ENCODE results near the gene MRPS6.

The MRPS6 gene

DNA sequence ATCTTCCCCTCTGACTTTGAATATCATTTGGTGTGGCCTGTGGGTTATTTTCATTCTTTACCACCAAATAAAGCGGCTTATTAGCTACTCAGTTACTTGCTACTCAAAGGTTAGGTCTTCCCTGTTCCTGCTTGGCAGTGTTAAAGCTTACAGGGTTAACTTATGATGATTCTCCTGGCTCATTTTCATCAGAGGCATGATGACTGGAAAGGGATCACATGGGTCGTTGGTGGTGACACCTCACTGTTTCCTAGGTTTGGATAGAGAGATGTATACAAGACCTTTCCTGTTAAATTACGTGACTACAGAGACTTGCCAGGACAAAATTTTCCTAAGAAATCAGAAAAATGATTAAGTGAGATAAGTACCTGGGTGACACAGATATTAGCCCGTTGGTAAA, 27.4 kb downstream of the MRPS6 start:
- no peak for DNase-seq (ENCODE audit: low read depth)

DNA sequence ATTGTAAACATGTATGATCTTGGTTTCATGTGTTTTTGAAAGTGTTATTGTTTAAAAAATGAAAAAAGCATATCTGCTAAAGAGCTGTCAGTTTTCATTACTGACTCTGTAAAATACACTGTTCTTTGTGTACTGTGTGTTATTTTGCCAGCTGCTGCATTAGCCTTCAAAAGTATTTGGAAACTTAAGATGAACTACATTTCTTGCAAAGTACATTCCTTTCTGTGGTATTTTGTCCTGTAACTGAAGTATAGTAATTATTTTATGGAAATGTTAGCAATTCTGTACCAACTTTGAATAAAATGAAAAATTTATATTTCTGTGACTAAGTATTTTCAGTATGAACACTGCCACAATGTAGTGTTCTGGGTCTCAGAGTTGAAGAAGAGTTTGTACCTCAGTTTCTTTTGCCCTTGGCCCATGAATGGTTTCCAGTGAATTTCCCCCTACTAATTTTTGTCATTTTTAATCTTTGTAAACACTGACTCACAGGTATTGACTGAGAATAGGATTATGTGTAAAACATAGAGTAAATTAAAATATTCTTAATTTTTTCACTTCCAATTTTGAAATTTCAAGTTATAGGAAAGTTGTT, 32.7 kb downstream of the MRPS6 start:
- DNase-seq (ENCODE audit: low read depth), result no peak

DNA sequence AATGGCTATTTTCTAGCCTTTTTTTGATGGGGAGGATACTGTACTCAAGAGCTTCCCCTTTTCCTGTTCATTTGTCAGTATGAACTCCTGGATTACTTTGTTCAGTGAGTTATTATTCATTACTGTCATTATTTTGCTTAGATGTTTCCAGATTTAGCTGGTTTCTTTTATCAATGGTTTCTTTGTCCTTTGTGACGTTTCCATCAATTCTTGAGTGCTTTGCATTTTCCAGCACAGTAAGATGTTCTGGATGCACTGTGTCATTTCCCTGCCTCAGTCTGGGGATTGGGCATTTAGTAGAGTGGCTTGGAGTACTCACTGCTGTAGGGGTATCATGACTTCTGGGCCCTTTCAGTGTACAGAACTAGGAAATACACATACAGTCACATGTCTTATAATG, 34.2 kb downstream of the MRPS6 start:
- DNase-seq (ENCODE audit: low read depth), result no peak

DNA sequence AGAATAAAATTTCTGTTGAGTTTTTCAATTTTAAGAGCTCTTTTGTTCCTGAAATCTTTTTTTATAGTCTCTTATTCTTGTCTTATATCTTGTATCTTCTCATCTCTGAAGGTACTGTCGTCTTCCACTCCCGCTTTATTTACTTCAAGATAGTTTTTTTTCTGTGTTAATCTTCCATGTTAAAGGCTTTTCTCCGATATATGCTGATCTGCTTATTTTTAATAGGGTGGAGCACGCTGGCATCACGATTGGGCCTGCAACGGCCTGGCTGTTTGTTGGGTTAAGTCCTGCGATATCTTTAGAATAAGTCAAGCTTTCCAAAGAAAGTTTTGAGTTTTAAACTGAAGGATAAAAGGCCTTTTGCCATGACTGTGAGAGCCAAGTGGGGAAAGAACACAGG, 35.7 kb downstream of the MRPS6 start:
- DNase-seq (ENCODE audit: low read depth), result no peak

DNA sequence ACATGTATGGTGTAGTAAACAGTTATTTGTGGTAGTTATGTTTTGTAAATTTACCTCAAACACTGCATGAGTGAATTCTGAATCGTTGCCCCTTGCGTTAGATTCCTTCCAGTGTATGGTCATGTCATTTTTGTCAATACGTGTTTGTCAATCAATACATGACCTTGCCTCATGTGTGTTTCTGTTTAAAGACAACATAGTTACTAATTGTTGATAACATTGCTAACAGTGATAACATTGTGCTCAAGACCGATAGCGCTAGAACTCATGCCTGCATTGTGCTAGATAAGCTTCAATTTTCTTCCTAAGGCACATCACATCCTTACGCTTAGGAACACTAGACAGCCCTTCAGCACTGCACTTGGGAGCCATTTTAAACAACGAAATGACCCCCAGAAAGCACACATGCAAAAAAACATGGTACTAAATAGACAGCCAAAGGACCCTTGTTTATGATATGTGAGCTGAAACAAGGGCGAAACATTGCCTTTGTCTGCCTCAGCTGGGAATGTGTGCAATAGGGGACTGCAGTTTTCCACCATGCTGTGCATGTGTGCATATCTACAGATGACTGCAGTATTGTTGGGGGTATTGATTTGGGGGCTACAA, 37.3 kb downstream of the MRPS6 start:
- no peak for DNase-seq (ENCODE audit: low read depth)

DNA sequence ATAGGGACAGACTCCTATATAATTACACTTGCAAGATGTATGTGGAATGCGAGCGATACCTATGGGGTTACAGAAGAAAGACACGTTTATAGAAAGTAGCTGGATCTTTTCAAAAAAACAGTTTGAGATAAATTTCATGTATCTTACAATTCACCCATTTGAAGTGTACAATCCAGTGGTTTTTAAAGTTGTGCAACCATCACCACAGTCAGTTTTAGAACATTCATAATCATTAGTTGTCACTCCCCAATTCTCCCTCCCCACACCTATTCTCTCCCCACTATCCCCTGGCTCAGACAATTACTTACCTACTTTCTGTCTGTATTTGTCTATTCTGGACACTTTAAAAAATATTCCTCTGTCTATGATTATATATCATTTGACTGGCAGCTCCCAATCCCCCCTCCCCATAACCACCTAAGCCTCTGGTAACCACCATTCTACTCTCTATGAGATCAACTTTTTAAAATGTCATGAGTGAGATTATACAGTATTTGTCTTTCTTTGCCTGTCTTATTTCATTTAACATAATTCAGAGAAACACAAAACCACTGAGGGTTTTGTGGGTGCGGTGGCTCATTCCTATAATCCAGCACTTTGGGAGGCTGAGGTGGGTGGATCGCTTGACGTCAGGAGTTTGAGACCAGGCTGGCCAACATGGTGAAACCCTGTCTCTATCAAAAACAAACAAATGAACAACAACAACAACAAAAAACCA, 39.1 kb downstream of the MRPS6 start:
- no peak for DNase-seq (ENCODE audit: low read depth)

DNA sequence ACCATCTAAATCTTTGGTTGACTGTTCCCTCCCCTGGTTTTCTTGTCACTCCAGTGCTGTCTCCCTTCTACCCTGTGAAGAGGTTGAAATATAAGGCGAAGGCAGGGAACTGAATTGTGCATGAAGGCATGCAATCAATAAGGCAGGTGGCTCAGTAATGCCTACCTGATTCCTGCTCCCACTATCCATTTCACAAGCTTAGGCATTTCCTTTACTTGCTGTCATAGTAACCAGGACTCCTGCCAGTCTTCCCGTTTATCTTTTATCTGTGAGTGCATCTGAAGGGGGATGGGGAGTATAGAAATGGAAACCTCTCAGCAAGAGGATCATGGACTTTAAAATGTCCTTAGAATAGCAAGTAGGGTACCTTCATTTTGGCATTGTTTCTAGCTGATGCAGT, 40.5 kb downstream of the MRPS6 start:
- no peak for DNase-seq (ENCODE audit: low read depth)

DNA sequence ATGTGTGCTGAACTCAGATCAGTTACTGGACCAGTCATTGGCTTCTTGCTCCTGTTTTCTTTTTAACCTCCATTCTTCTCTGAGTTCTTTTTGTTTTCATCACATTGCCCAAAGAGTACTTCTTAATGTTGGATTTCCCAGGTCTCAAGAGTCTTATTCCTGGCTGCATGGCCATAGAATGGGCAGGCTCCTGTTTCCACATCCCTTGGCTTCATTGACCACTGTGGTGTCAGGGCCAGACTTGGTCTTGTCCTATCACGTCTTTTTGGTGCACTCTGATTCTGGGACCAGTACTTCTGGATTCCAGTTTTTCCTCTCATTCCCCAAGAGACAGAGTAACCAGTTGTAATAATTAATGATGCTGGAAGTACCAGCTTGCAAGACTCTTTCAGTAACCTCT, 41.8 kb downstream of the MRPS6 start:
- DNase-seq (ENCODE audit: low read depth), result no peak

DNA sequence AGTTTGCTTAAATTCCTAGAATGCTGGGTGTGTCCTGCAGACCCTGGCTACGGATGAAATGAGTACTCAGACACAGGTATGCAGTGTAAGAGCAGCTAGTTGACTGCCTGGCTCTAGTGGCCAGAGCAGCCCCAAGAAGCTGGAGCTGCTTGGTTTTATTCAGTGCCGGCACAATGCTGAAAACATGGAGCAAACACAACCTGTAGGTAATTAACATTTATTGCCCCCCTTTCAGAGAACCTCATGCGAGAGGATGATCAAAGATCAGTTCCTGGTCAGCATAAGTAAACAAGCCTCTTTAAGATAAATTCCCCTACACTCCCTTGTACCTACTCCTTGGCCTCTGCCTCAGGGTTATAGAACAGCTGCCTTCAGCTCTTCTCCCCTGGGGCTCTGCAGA, 43.2 kb downstream of the MRPS6 start:
- DNase-seq (ENCODE audit: low read depth), result no peak

DNA sequence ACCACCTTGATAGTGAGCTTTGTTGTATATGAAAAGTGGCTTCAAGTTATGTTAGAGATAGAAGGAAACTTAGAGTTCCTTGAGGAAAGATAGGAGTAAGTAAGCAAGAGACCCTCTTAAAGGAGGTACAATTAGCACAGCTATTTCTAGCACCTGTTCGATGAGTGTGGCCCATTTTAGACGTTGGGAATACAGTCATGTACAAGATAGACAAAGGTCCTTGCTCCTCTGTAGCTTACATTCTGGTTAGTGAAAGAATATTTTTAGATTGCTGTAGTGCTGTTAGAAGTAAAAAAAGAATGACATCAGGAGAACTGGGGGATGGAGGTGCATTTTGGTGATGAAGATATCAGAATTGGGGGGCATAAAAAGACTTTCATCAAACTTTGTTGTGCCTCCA, 47.5 kb downstream of the MRPS6 start:
- DNase-seq (ENCODE audit: low read depth), result no peak

DNA sequence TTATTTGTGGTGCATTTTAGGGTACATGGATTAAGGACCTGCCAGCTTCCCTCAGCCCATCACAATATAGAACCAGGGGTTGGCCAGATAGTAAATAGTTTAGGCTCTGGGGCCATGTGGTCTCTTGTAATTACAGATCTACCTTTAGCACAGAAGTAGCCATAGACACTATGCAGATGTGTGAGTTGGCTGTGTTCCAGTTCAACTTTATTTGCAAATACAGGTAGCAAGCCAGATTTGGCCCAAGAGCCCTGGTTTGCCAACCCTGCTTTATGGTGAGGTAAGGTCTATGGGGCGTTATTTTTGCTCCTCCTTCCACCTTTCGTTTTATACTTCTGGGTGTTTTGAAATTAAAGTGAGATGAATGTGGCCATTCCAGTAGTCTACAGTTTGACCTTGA, 48.7 kb downstream of the MRPS6 start:
- no peak for DNase-seq (ENCODE audit: low read depth)

DNA sequence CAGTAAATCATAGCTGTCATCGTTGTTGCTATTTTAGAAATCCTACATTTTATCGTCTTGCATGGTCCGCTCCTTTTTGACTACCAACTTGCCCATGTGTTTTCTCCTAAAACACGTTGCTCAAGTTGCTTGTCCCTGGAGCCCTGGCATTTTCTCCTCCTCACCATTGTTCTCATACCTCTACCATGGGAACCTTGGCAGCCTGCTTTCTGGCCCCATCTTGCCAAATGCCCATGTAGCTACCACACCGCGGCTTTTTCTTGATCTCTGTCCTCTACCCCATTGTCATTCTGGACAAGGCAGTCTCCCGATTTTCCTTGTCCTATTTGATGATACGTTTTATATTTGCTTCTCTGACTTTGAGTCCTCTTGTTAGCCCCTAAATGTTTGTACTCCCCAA, 50.2 kb downstream of the MRPS6 start:
- DNase-seq (ENCODE audit: low read depth), result no peak

DNA sequence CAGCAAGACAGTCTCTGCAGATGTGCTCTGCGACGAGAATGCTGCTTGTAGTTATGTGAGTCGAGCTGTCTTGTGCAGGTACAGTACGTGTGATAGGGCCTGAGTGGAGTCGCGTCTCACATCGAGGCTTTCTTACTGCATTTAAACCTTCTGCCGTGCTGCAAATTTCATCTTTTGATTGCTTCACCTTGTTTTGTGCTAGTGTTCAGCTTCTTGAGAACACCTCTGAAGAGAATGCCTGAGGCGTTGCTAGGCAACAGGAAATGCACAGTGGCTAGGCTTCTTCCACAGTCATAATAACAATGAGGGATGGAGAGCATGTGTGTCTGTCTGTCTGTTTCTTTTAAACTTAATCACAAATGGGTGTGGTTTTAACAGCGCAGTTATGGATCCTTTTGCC, 52.9 kb downstream of the MRPS6 start:
- no peak for DNase-seq (ENCODE audit: low read depth)

DNA sequence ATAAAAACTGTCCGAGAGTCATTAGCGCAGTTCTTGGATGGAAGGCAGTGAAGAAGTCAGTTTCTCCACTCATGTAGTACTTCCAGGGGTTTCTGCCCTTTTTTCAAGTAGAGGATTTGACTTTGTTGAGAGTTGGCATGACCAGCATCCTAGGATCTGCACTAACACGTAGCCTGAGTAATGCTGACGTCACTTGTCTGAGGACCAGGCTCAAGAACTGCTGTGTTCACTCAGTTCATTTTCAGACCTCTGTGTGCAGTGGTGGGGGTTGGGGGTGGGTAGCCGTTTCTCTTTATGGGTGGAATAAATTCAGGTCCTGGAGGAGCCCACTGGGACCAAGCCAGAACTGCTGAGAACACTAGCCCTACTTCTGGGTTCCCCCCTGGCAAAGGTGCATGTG, 53.3 kb downstream of the MRPS6 start:
- DNase-seq (ENCODE audit: low read depth), result no peak

DNA sequence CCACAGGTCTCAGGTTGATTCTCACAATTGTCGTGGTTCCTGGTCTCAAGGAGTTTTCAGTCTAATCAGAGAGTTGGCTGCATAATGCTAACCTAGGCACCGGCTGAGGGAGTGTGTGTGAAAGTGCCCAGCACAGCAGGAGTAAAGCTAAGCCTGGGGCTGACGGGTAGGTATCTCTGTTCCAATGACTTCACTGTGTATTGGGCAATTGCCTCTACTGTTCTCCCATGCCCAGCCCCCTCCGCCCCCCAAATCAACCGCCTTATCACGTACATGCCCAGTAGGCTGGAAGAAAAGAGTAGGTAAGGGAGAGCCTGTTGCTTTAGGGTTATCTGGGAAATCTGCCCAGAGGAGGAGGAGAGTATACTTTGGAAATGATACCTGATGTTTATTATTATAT, 54.7 kb downstream of the MRPS6 start:
- no peak for DNase-seq (ENCODE audit: low read depth)

DNA sequence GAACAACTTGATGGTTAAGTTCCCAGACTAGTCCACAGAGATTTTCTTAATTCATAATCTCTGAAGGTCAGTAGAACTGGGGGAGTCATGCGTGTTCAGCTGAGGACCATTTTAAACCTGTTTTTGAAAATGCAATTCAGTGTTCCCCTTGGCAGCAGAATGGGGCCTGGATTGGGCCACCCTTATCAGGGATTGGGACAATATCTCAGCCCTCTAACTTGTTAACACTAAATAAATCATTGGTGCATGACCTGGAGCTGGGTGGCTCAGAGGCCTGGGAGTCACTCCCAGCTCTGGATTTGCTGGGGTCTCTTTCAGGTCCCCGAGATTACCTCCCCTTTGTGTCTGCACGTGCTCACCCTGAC, 55.3 kb downstream of the MRPS6 start:
- DNase-seq (ENCODE audit: low read depth), result no peak

DNA sequence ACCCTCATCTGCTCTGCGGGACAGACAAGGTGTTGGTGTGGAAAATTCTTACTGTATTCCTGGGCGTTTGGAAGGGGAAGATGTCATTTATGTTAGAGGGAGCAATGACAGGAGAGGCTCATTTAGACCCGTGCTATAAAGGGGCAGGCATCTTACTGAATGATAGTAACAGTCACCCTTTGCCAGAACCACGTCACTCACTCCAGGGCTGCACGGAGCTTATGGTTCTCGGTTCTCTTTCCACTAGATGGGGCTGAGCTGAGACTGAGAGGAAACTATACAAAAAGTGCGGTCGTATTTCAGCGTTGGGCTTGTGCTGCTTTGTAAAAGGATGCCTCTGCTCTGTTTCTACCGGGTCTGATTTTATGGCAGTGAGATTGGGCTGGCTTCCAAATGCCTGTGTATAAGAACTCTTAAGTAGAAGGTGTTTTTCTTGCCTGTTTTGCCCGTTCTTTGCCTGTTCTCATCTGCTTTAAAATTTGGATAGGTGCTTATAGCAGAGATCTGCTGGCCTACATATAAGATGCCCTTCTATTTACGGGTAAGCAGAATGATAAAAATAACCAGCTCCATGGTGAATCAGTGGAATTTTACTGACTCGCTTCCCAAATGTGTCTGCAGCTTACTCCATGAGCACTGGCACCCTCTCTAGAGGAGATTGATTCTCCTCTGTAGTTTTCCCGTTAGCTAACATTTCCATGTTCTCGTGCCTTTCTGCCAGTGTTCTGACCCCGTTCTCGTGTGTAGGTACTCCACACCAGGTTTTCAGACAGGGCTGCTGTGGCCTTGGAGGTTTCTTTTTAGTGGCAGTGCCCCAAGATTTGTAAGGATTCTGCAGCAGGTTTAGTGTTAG, 55.9 kb downstream of the MRPS6 start:
- peak; percentile 27 for DNase-seq (ENCODE audit: low read depth)

DNA sequence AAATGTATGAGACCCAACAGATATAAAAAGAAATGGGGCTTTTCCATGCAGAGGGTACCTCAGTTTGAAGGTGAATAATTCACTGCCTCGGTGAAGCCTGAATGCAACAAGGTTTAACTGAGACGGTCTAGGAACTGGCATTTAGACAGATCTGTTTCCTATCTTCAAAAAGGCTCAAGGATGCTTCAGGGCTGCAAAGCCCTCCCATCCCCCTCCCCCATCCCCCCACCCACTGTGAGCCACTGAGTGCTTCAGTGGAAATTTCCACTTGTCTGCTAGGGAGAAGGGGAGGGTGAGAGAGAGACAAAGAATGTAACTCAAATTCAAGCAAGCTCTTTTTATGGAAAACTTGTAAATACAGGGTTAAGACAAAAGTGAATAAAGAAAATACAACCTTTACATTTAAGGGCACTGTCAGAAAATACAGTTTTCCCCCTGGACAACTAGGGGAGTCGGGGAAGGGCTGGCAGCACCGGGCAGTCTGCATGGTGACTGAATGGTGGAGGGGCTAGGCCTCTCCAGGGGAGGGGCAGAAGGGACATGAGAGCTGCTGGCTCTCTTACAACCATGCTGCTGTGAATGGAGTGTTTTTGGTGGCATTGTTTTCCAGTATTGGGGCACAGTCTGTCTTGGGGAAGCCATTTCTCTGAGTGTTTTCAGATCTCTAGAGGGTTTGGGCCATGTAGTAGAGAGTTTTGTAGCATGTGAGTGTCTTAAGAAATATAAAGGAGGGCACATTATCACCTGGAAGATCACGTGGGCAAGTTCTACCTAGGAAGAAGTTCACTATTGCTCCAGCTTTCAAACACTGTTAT, 56.7 kb downstream of the MRPS6 start:
- no peak for DNase-seq (ENCODE audit: low read depth)

DNA sequence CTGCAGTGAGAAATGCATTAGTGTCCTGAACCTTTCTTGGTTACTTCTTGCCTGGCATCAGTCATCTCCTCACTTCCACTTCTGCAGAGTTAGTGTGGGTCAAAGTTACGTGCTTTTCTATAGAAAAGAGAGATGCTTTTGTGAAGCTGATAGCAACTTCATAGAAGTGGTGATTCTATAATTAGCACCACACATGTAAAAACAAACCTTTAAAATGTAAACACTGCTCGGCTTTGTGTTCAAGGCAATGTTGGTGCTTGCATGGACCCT, 57.3 kb downstream of the MRPS6 start:
- no peak for DNase-seq (ENCODE audit: low read depth)

DNA sequence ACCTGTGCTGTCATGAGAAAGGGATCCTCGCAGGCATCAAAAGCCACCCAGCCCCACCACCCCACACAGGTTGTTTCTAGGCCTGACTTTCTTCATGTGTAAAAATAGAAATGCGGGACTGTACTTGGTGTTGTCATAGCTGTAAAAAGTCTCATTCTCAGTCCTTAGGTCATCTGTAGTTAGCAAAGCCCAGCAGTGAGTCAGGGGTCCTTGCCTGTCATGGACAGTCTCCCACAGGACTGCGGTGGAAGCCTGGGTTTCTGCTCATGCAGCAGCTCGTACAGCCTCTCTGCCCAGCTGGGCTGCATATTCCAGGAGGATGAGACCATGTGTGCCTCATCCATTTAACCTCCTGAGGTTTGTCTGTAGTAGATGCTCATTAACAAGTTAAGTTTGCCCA, 58.2 kb downstream of the MRPS6 start:
- DNase-seq (ENCODE audit: low read depth), result no peak

DNA sequence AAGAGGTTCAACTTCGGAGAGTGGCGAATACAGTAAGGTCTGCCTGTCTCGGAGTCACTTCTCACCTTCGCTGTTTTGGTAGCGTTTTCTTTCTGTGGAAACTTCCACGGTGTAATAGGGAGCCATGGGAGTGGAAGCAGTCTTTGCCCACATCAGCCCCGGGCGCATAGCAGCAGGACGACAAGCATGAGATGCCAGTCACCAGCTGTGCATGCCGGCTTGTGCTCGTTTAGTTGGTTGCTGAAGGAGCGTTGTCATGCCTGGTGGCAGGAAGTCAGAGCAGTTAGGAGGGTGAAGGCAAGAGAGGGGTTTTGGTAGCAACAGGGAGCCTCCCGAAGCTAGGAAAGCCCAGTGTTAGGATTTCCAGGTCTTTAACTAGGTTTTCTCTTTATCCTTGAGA, 58.8 kb downstream of the MRPS6 start:
- no peak for DNase-seq (ENCODE audit: low read depth)

DNA sequence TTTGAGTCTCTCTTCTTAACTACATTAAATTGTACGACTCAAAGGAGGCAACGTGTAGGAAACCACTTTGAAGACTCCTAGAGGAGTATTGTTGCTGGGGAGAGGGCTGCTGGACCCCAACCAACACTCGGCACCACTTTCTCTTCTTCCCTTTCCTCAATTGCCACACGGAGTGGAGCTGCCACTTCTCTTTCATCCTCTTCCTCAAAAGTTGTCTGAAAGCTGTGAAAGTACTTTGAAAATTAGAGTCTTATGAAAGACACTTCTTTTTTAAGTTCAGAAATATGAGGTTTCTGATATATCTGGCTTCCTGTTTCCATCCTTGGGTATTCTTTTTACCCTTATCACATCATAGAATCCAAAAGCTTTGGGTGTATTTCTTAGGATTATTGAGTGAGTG, 59.5 kb downstream of the MRPS6 start:
- DNase-seq (ENCODE audit: low read depth), result no peak
